Effector memory CD4-positive, alpha-beta T cell (primary cell): ENCODE data around the gene HYKK.

Source experiments
- DNase-seq, 3 donors: peaks; one replicate each; pipeline ENCODE4 v3.0.0-alpha.2; 2020
- H3K27ac ChIP-seq: 2 replicates; pipeline ENCODE4 v1.7.0; 2013; ENCODE audit warnings: mild to moderate bottlenecking, low read length, moderate library complexity; ENCODE audit not compliant: insufficient read depth, poor library complexity, severe bottlenecking
- H3K27me3 ChIP-seq: replicated peaks from 2 replicates; pipeline ENCODE4 v1.7.0; 2013; ENCODE audit warnings: mild to moderate bottlenecking, low read length; ENCODE audit not compliant: insufficient read depth, control insufficient read depth, poor library complexity, severe bottlenecking
- H3K36me3 ChIP-seq: 2 replicates; pipeline ENCODE4 v1.7.0; 2013; ENCODE audit warnings: mild to moderate bottlenecking, low read length, moderate library complexity; ENCODE audit not compliant: control insufficient read depth, insufficient read depth
- H3K4me1 ChIP-seq: 2 replicates; pipeline ENCODE4 v1.7.0; 2013; ENCODE audit warnings: low read length, mild to moderate bottlenecking; ENCODE audit not compliant: control insufficient read depth, insufficient read depth, poor library complexity, severe bottlenecking
- H3K4me3 ChIP-seq: 2 replicates; pipeline ENCODE4 v1.7.0; 2013; ENCODE audit warnings: low read length, low read depth, mild to moderate bottlenecking; ENCODE audit not compliant: insufficient read depth, poor library complexity, severe bottlenecking
- H3K9me3 ChIP-seq: 2 replicates; pipeline ENCODE4 v1.7.0; 2013; ENCODE audit warnings: mild to moderate bottlenecking, low read length, moderate library complexity; ENCODE audit not compliant: control insufficient read depth

Gene HYKK

GRCh38 chr15:78574944-78575343 lies 67.6 kb downstream of the HYKK start:
- no peak overlapping the region for H3K4me3 ChIP-seq
- no peaks in the 10 kb centered on the region for H3K27me3 ChIP-seq
- no peak overlapping the region for H3K27ac ChIP-seq
- no peak for DNase-seq
- H3K9me3 ChIP-seq: no peaks in the 10 kb centered on the region
- H3K4me1 ChIP-seq: no peaks in the 10 kb centered on the region
- H3K36me3 ChIP-seq: no peaks in the 10 kb centered on the region
